Gastrocnemius medialis (tissue), 4 donors: ENCODE results near the gene ENC1. TPM values are rescaled to one million over a fixed set of nuclear protein-coding genes. Genes with fewer than 3 reads are reported as not detected.

ENCODE experiments used
- ATAC-seq, 2 donors: fragments of 150-250 bp; one replicate each; pipeline ENCODE4 v1.9.1; 2016
- DNase-seq, 2 donors: peaks; one replicate each; pipeline ENCODE4 v3.0.0-alpha.2; 2019
- H3K27ac ChIP-seq, 4 donors: fragments of 200-600 bp; sonication (generic); 1 replicate in 1 of 4; 2 replicates in 3 of 4; pipeline ENCODE4 v1.5.1; 2016 to 2018; ENCODE audit warnings: mild to moderate bottlenecking in 2 of 4, moderate library complexity in 1 of 4
- H3K27me3 ChIP-seq, 3 donors: fragments of 200-600 bp; sonication (generic) in 2 of 3; 1 replicate in 1 of 3; 2 replicates in 2 of 3; pipeline versions ENCODE4 v1.5.1 to v1.6.0; 2016 to 2019; ENCODE audit warnings: mild to moderate bottlenecking in 1 of 3, moderate library complexity in 1 of 3
- H3K36me3 ChIP-seq, 2 donors: fragments of 200-600 bp; sonication (generic) in 1 of 2; one replicate each; pipeline ENCODE4 v1.5.1; 2017 to 2018
- H3K4me1 ChIP-seq, 2 donors: fragments of 200-600 bp; sonication (generic) in 1 of 2; one replicate each; pipeline ENCODE4 v1.5.1; 2016 to 2017; ENCODE audit warnings: mild to moderate bottlenecking in 2 of 2
- H3K4me3 ChIP-seq, 4 donors: fragments of 200-600 bp; sonication (generic) in 3 of 4; 1 replicate in 1 of 4; 2 replicates in 3 of 4; pipeline ENCODE4 v1.5.1; 2016 to 2019; ENCODE audit warnings: mild to moderate bottlenecking in 2 of 4
- H3K9me3 ChIP-seq, 3 donors: fragments of 200-600 bp; sonication (generic) in 2 of 3; 1 replicate in 1 of 3; 2 replicates in 2 of 3; pipeline ENCODE4 v1.5.1; 2016 to 2019
- CTCF ChIP-seq, 5 experiments: fragments of 450-650 bp in 3 of 5; fragments of 200-600 bp in 2 of 5; sonication (generic) in 2 of 5; IDR thresholded peaks in 4 of 5; conservative IDR thresholded peaks in 1 of 5; 1 replicate in 4 of 5; 2 replicates in 1 of 5; pipeline ENCODE4 v1.5.1; 2016 to 2019; ENCODE audit warnings: antibody characterized with exemption in 5 of 5, mild to moderate bottlenecking in 3 of 5, moderate library complexity in 3 of 5
- POLR2A ChIP-seq, 2 donors: fragments of 450-650 bp; IDR thresholded peaks; one replicate each; pipeline ENCODE4 v1.6.1; 2017; ENCODE audit warnings: antibody characterized with exemption in 2 of 2, mild to moderate bottlenecking in 2 of 2, moderate library complexity in 2 of 2
- in situ Hi-C, 4 donors: fragments of 200-750 bp; cut with MboI; loops; one replicate each; pipeline versions ENCODE4 v1.15.0 to v1.8.0; 2017; ENCODE audit warnings: low sequenced_read_pairs in 4 of 4
- intact Hi-C: fragments of 100-400 bp; cut with DNase I; formaldehyde crosslinking; loops from one replicate; pipeline ENCODE4 v1.15.1; 2023; ENCODE audit warnings: low total_unique reads
- total RNA-seq, 4 donors: library from RNA; depleted of rRNA; stranded (reverse); fragments of >200 nt; gene quantifications; one replicate each; pipeline versions ENCODE4 v1.1.0 to v1.2.3, GENCODE V29; 2016

Gene ENC1
- total RNA-seq, 4 donors from 2014 or later, result 2.2 to 3.4 (median 2.5) TPM

- no peak for DNase-seq
- no peaks in the 10 kb centered on the region for H3K36me3 ChIP-seq
- no peaks in the 10 kb centered on the region for H3K27me3 ChIP-seq
- in situ Hi-C loops (loop anchor here in 1 of 4 donors (25.0 kb wide), 1 partner anchor 245 kb away; no protein-coding TSS in a partner anchor), intact Hi-C loops (no loop called here)
- no peaks in the 10 kb centered on the region for H3K9me3 ChIP-seq
- no peak overlapping the region for H3K27ac ChIP-seq
- ATAC-seq, result no peak
- no peak for TF ChIP-seq POLR2A (IDR thresholded peaks at IDR 0.05)
- no peak for TF ChIP-seq CTCF (IDR thresholded peaks at IDR 0.05 in 4 of 5, conservative IDR thresholded peaks at IDR 0.05 in 1 of 5)
- no peak overlapping the region for H3K4me3 ChIP-seq
- H3K4me1 ChIP-seq, result no peaks in the 10 kb centered on the region
Observed at GRCh38 chr5:74667396-74667795, 26.9 kb upstream of the ENC1 start.

- Histone ChIP-seq H3K9me3 (no peaks in the 10 kb centered on the region), H3K27me3 (no peaks in the 10 kb centered on the region), H3K4me3 (no peak overlapping the region), H3K36me3 (no peaks in the 10 kb centered on the region), H3K4me1 (no peaks in the 10 kb centered on the region), H3K27ac (no peak overlapping the region)
- TF ChIP-seq POLR2A (IDR thresholded peaks at IDR 0.05) (no peak), CTCF (IDR thresholded peaks at IDR 0.05 in 4 of 5, conservative IDR thresholded peaks at IDR 0.05 in 1 of 5) (no peak)
- ATAC-seq, result no peak
- intact Hi-C loops, result no loop called here
- in situ Hi-C loops, result loop anchor here in 1 of 4 donors (25.0 kb wide), 1 partner anchor 246 kb away; no protein-coding TSS in a partner anchor
- DNase-seq, result no peak
Observed at GRCh38 chr5:74665816-74666215, 25.3 kb upstream of the ENC1 start.

DNA sequence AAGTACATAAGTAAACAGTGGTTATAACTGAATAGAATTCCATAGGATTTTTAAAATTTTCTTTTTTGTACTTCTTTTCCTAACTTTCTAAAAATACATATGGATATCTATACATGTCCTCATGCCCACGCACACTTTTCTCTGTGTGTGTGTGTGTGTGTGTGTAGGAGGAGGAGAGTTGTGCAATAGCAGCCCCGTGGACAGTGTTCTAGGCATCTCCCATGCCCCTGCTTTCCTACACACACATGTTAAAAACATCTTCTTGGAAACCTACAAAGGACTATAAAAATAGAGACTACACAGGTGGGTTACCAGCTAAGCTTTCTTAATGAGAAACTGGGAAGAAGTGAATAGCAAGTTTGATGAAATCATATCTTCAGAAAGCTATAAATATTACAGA lies 24.7 kb upstream of the ENC1 start:
- H3K4me1 ChIP-seq, result no peaks in the 10 kb centered on the region
- no peaks in the 10 kb centered on the region for H3K27me3 ChIP-seq
- no peaks in the 10 kb centered on the region for H3K9me3 ChIP-seq
- no peak overlapping the region for H3K4me3 ChIP-seq
- H3K27ac ChIP-seq, result no peak overlapping the region
- TF ChIP-seq CTCF (IDR thresholded peaks at IDR 0.05 in 4 of 5, conservative IDR thresholded peaks at IDR 0.05 in 1 of 5), result no peak
- no peak for TF ChIP-seq POLR2A (IDR thresholded peaks at IDR 0.05)
- ATAC-seq (no peak), DNase-seq (no peak)
- in situ Hi-C loops, result loop anchor here in 1 of 4 donors (25.0 kb wide), 1 partner anchor 247 kb away; no protein-coding TSS in a partner anchor
- no peaks in the 10 kb centered on the region for H3K36me3 ChIP-seq
- intact Hi-C loops, result no loop called here

DNA sequence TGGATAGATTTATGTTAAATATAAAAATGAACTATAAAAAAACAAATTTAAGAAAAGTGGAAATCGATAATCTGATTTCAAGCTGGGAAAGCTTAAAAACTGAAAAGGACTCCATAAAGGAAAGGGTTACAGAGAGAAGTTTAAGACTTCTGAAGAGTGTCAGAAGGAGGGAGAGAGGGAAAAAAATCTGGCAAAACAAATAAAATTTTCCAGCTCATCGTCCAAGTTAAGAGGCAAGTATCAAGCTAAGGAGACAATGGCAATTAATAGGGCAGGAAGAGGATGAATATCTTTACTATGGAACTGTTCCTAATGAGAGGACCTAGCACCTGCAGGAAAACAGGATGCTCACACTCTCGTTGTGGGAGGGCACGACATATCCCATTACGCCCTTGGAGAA lies 24.0 kb upstream of the ENC1 start:
- no peak overlapping the region for H3K4me3 ChIP-seq
- no peak overlapping the region for H3K27ac ChIP-seq
- DNase-seq (no peak), ATAC-seq (no peak)
- no peaks in the 10 kb centered on the region for H3K9me3 ChIP-seq
- intact Hi-C loops (no loop called here), in situ Hi-C loops (loop anchor here in 1 of 4 donors (25.0 kb wide), 1 partner anchor 248 kb away; no protein-coding TSS in a partner anchor)
- no peaks in the 10 kb centered on the region for H3K27me3 ChIP-seq
- no peaks in the 10 kb centered on the region for H3K36me3 ChIP-seq
- TF ChIP-seq CTCF (IDR thresholded peaks at IDR 0.05 in 4 of 5, conservative IDR thresholded peaks at IDR 0.05 in 1 of 5), result no peak
- TF ChIP-seq POLR2A (IDR thresholded peaks at IDR 0.05), result no peak
- H3K4me1 ChIP-seq, result no peaks in the 10 kb centered on the region

GRCh38 chr5:74660873-74661272 lies 20.3 kb upstream of the ENC1 start:
- no peak for DNase-seq
- H3K4me3 ChIP-seq, result no peak overlapping the region
- H3K4me1 ChIP-seq, result no peaks in the 10 kb centered on the region
- H3K9me3 ChIP-seq, result no peaks in the 10 kb centered on the region
- no peak for ATAC-seq
- TF ChIP-seq POLR2A (IDR thresholded peaks at IDR 0.05), result no peak
- TF ChIP-seq CTCF (IDR thresholded peaks at IDR 0.05 in 4 of 5, conservative IDR thresholded peaks at IDR 0.05 in 1 of 5), result no peak
- H3K27ac ChIP-seq, result no peak overlapping the region
- no peaks in the 10 kb centered on the region for H3K27me3 ChIP-seq
- in situ Hi-C loops (loop anchor here in 1 of 4 donors (25.0 kb wide), 1 partner anchor 251 kb away; no protein-coding TSS in a partner anchor), intact Hi-C loops (no loop called here)
- no peaks in the 10 kb centered on the region for H3K36me3 ChIP-seq
